ENCODE data around the gene ARHGEF10L. TPM values are rescaled to one million over a fixed set of nuclear protein-coding genes. Genes with fewer than 3 reads are reported as not detected.

The ARHGEF10L gene
- total and polyA plus RNA-seq, 8 donors, result 16.8 to 39.6 (median 21.1) TPM

GRCh38 chr1:17645068-17645911, 105.8 kb downstream of the ARHGEF10L start:
- Histone ChIP-seq H3K27me3 (no peaks in the 10 kb centered on the region), H3K9me3 (no peaks in the 10 kb centered on the region), H3K4me3 (no peak overlapping the region), H3K27ac (no peak overlapping the region), H3K36me3 (peaks cover 0 to 65% of the 10 kb centered on the region in 2 donors), H3K4me1 (peaks cover 0 to 2% of the 10 kb centered on the region in 2 donors)
- TF ChIP-seq, protein P1, sequence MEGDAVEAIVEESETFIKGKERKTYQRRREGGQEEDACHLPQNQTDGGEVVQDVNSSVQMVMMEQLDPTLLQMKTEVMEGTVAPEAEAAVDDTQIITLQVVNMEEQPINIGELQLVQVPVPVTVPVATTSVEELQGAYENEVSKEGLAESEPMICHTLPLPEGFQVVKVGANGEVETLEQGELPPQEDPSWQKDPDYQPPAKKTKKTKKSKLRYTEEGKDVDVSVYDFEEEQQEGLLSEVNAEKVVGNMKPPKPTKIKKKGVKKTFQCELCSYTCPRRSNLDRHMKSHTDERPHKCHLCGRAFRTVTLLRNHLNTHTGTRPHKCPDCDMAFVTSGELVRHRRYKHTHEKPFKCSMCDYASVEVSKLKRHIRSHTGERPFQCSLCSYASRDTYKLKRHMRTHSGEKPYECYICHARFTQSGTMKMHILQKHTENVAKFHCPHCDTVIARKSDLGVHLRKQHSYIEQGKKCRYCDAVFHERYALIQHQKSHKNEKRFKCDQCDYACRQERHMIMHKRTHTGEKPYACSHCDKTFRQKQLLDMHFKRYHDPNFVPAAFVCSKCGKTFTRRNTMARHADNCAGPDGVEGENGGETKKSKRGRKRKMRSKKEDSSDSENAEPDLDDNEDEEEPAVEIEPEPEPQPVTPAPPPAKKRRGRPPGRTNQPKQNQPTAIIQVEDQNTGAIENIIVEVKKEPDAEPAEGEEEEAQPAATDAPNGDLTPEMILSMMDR (IDR thresholded peaks at IDR 0.05), result no peak
- intact Hi-C loops (cut with DNase I), result no loop called here
- DNase-seq (no peak), ATAC-seq (no peak)

DNA sequence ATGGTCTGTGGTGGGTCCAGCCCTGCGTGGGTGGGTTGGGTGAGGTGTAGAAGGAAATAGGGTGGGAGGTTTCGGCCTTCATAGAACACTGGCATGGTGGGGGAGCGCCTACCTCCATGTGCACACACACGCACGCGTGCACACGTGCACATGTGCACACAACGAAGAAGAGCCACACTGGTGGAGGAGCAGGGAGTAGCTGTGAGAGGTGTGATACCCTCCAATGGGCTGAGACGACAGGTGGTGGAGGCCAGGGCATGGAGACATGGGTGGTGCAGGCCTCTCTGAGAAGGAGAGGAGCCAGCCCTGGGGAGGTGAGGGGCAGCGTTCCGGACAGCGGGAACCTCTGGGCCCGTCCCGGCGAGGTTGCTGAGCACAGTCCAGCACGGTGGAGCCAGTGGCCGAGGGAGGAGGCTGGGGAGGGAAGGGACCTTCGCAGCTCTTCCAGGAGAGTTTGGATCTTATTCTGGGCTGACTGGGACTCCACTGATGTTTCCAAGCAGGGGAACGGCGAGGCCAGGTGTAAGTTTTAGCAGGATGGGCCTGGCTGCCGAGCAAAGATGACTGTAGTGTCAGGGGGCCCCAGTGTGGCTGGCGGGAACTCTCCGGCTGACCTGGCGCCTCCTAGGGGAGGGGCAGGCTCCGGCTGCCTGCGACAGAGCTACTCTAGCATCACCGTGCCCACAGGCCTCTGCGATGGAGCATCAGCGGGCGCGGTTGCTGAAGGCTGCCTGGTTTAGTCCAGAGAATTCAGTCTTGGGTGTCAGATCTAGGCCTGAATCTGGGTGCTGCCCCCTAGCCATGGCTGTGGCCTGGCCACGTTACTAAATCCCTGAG, 107.2 kb downstream of the ARHGEF10L start:
- Histone ChIP-seq H3K4me3 (no peak overlapping the region), H3K27ac (no peak overlapping the region), H3K36me3 (peaks cover 0 to 65% of the 10 kb centered on the region in 2 donors), H3K27me3 (no peaks in the 10 kb centered on the region), H3K4me1 (no peaks in the 10 kb centered on the region), H3K9me3 (no peaks in the 10 kb centered on the region)
- intact Hi-C loops (cut with DNase I), result no loop called here
- ATAC-seq (no peak), DNase-seq (no peak)
- TF ChIP-seq, protein P1 (IDR thresholded peaks at IDR 0.05), result no peak

- intact Hi-C loops (cut with DNase I), result no loop called here
- H3K27ac ChIP-seq, result no peak overlapping the region
- no peak overlapping the region for H3K4me3 ChIP-seq
- TF ChIP-seq, protein P1 (IDR thresholded peaks at IDR 0.05), result no peak
- no peaks in the 10 kb centered on the region for H3K27me3 ChIP-seq
- peaks cover 0 to 80% of the 10 kb centered on the region in 2 donors for H3K36me3 ChIP-seq
- no peak for DNase-seq
- no peak for ATAC-seq
- H3K4me1 ChIP-seq, result no peaks in the 10 kb centered on the region
- no peaks in the 10 kb centered on the region for H3K9me3 ChIP-seq
Measured at GRCh38 chr1:17648457-17649145, 109.1 kb downstream of the ARHGEF10L start.

- Histone ChIP-seq H3K27me3 (no peaks in the 10 kb centered on the region), H3K9me3 (no peaks in the 10 kb centered on the region), H3K27ac (no peak overlapping the region), H3K36me3 (peaks cover 0 to 87% of the 10 kb centered on the region in 2 donors), H3K4me3 (no peak overlapping the region), H3K4me1 (no peaks in the 10 kb centered on the region)
- DNase-seq, result no peak
- ATAC-seq, result no peak
- intact Hi-C loops (cut with DNase I), result no loop called here
- TF ChIP-seq, protein P1 (IDR thresholded peaks at IDR 0.05), result no peak
Measured at GRCh38 chr1:17649371-17650106, 110.0 kb downstream of the ARHGEF10L start.
